ENCODE measurements around the gene DLG2. TPM values are rescaled to one million over a fixed set of nuclear protein-coding genes. Genes with fewer than 3 reads are reported as not detected.

The DLG2 gene
- total RNA-seq, 1 donor, result 1.1 TPM

DNA sequence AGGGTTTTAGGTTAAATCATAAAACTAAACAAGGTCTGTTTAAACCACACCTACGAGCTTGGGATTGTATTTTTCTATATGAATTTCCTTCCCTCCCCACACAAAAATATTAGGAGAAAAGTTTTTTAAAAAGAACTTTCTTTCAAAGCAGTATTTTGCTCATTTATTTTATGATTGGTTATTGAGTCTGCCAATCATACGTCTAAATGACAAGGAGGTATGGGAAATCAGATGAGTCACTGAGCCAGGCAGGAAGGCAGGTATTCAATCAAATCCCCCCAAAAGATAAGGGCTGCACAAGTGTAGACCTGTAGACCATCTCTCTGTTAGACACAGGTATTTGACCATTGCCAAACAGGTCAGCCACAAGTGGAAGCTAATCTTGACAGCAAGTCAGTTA, 1900.8 kb downstream of the DLG2 start:
- DNase-seq (ENCODE audit: low read depth in 2 of 3, low spot score in 2 of 3), result no peak

DNA sequence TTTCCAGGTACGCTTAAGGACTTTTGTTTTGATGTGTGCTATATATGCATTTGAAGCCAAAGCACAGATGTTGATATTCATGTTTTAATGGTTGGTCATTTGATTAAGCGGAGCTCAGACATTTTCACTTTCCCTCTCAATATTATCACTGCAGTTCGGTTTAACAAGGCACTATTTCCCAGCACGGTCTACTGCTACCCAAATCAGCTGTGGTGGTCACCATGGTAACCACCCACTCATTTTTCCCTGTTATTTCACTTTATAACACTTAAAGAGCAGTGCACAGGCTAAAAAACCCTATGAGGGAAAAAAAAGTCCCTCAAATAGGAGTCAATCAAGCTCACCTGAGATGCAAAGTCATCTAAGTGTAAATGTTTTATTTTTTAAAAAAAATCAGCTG, 1901.4 kb downstream of the DLG2 start:
- no peak for DNase-seq (ENCODE audit: low read depth in 2 of 3, low spot score in 2 of 3)

DNA sequence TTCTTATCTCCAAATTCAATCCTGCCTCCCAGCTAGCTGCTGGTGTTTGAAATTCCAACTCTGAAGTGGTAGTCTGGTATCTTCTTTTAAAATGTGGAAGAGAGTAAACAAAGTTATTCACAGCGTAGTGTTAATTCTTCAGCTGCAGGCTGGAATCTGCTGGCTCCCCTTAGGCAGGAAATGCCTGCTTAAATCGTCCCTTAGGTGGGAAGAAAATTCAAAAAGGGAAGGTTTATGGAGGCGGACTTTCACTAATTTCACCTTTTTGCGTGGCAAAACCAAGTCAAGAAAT, 1901.9 kb downstream of the DLG2 start:
- no peak for DNase-seq (ENCODE audit: low read depth in 2 of 3, low spot score in 2 of 3)

DNA sequence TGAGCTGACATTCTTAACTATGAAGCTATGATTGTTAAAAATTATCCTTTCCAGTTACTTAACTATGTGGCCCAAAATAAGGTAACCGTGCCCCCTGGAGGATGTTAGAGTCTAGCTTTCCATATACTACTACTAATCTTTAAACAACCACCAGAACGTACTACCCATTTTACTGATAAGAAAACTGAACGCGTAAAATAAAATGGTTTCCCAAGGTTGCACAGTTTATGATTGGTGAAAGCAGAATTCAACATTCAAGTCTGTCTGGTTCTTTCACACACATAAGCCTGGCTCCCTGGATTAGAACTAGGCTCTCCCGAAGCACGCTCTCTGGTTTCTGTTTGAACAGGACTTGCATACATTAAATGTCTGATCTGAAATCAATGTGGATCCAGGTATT, 1903.1 kb downstream of the DLG2 start:
- peak in 2 of 3 donors; percentile 33 to 61 for DNase-seq (ENCODE audit: low read depth in 2 of 3, low spot score in 2 of 3)

DNA sequence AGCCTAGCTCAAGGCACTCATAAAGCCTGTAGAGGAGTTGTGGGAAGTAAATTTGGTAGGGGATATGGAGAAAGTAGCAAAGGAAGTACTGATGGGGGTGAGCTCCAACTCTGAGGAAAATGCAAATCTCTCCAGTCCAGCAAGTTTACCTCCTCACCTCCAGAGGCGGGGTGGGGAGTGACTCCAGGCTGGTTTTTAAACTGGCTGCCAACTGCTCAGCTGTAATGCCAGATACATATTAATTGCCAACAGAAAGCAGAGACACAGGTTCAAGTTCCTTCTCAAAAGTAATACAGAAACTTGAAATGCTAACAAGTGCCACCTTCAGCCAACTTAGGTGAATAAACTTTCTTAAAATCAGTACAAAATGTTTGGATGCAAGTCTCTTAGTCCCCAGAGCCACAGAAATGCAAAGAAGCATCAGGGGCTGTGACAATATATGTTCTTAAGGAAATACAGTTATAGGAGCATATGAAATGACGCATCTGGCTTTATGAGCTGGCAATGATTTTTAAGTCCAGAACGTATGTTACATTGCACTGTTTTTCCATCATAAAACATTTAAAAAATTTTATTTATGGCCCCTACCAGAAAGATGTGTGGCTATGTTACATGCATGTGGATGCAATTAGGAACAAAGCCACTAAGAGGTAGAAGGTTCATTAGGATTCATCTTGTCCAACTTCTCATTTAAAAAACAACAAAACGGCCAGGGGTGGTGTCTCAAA, 1904.6 kb downstream of the DLG2 start:
- DNase-seq (ENCODE audit: low read depth in 2 of 3, low spot score in 2 of 3), result no peak

DNA sequence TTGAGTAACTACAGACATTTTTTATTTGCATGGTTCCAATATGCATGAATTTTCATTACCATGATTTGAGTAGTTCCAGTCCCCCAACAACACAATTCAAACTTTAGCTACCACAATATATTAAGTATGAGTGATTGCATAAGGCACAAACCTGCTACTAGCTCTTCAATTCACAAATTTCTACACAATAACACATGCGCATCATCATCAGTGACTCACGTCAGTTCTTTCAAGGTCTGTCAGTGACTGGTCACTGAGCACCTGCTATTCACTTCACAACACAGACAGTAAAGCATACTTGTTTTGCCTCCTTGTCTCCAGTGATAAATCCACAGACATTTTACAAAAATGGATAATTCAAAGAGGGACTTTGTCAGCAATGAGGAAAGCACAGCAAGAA, 1905.9 kb downstream of the DLG2 start:
- no peak for DNase-seq (ENCODE audit: low read depth in 2 of 3, low spot score in 2 of 3)

DNA sequence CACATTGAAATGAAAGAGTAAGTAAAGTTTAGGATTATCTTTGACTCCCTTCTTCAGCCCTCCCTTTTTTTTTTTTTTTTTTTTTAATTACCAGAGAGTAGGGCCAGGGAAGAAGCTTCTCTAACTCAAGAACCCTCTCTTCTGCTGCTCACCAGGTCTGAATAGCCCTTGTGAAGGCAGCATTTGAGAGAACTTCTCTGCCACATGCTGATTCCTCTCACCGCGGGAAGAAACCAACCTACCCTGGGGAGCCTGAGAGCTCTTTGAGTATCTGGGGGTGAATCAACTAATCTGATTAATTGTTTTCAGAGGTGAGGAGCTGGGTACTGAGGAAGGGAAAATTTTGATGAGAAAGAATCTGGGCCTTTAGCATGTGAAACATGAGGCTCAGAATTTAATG, 1906.5 kb downstream of the DLG2 start:
- DNase-seq (ENCODE audit: low read depth in 2 of 3, low spot score in 2 of 3), result no peak

DNA sequence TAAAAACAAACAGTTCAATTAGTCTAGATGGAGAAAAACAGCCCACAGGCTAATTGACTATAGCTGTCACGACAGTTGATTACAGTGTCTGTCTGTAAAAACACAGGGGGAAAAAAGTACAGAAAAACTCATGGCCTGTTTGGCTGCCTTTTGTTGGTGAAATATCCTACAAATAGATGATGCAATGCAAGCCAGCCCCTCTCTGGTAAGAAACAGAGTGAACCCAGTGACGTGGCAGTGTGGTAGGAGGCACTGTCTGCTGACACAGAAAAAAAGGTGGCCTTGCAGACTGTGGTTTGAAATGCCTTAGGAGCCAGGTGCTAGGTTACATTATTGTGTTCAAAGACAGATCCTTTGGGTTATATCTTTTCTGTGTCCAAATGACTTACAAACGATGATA, 1909.6 kb downstream of the DLG2 start:
- no peak for DNase-seq (ENCODE audit: low read depth in 2 of 3, low spot score in 2 of 3)

DNA sequence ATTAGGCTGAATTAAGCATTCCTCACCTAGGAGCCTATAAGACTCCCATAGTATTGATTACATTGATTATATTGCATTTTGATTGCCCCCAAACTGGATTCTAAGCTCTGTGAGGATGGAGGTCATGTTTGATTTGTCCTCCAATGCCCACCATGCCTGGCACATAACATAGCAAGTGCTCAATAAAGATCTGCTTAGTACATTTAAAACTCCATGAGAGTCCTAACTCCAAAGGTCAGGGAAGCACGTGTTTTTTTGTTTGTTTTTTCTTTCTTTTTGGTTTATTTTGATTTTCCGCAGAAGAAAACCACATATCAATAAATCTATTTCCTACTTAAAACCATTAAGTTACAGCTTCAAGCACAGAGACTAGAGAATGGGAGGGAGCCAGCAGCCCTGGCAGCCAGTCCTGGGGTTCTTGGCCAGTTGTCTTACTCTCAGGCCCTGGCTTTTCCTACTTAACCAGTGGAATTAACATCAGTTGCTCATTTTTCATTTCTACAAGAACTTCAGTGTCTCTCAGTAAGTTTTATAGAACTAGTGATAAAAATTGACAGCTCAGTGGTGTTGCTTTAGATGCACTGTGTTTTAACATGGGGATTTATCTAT, 1911.1 kb downstream of the DLG2 start:
- no peak for DNase-seq (ENCODE audit: low read depth in 2 of 3, low spot score in 2 of 3)

DNA sequence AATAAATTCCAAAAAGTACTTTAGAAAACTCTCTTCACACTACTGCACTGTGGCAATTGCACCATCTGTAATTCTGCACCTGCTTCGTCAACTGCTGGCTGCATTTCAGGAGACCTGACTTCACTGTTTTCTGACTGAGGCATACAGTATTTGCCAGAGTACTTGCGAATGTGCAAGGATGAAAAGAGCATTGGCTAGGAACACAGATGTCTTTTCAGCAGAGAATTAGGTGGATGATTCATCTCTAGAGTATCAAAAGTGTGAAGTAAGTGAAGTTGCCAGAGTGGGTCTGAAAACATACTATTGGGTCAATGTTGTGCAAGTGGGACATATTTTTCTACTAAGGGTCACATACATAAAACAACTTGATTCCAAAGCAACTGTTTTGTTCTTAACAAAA, 1913.4 kb downstream of the DLG2 start:
- DNase-seq (ENCODE audit: low read depth in 2 of 3, low spot score in 2 of 3), result no peak

DNA sequence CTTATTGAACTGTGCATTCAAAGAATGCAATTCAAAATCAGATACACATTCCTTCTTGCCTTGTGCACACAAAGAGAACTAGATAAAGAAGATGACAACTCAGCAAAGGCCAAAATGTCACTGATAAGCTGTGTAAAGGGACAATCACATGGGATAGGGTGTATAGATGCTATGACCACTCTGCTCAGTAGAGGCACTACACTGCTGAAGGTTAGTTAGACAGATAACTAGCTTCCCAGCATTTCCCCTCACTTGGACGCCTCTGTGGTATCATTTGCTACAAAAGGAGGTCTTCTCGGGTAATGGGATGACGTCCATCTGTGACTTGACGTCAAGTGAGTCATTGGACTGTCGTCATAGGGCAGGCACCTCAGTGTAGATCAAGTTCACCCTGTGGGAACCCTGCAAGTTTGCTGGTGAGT, 1916.0 kb downstream of the DLG2 start:
- no peak for DNase-seq (ENCODE audit: low read depth in 2 of 3, low spot score in 2 of 3)

DNA sequence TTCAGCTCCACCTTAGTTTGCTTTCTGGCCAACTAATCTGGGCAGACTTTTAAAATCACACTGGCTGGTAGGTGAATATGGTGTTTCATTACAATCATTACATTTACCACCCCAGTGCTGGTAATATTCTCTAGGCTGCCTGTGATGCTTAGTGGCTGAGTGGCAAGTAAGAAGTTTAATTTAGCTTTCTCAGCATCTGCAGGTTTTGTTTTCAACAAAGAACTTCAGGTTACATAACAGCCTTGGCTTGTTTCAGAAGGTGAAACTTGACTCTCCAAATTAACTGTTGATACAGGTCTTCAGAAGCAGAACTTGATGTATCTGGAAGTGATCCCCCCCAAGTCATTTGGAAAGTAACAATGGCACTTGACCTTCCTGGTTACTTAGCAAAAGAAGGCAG, 1917.7 kb downstream of the DLG2 start:
- DNase-seq (ENCODE audit: low read depth in 2 of 3, low spot score in 2 of 3), result no peak

DNA sequence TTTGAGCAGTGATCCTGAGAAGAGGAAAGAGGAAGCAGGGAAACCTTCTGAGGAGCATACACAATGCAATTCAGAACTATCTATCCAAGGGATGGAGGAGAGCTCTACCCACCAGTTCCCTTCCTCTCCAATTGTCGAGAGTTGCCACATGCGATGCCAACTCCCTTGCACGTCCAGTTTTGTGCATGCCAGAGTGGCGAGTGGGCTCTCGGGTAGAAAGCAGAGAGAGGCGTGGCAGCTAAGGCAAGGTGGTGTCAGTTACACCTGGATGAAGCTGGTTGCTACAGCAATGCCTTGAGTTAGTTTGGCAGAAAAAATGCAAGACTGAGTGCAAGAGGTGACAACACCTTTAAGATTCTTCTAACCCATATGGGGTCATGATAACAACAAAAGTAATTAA, 1920.6 kb downstream of the DLG2 start:
- no peak for DNase-seq (ENCODE audit: low read depth in 2 of 3, low spot score in 2 of 3)

DNA sequence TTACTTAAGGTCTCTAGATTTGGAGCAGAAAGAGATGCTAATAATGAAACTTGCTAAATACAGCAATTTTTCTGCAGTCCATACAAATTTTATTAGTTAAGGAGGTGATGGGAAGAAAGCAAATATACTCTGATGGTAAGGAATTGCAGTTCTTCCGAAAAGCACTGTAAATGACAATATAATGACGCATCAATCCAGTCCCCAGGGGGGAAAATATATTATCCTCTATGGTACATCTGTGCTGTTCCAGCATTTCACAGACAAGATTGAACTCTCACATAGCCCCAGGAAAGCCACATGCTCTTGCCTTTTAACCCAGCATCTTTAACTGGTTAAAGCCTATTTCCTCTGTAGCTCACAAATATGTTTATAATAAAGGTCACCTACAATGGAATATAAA, 1924.3 kb downstream of the DLG2 start:
- no peak for DNase-seq (ENCODE audit: low read depth in 2 of 3, low spot score in 2 of 3)

DNA sequence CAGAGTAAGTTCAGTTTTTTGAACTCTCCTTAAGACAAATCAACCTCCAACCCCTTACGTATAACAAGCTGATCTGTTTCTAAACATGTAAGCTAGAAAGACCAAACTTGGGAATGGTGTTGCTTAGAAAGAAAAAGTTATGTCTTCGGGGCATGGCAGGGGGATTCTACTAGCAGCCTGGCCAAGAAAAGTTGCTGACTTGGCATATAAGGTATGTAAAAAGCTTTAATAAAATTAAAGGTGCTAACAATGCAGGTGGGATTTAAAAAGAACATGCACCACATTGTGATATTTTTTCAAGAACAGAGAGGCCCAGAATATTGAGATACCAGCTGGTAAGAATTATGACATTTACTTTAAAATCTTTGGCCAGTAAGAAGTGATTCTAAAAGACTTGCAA, 1929.6 kb downstream of the DLG2 start:
- DNase-seq (ENCODE audit: low read depth in 2 of 3, low spot score in 2 of 3), result no peak

DNA sequence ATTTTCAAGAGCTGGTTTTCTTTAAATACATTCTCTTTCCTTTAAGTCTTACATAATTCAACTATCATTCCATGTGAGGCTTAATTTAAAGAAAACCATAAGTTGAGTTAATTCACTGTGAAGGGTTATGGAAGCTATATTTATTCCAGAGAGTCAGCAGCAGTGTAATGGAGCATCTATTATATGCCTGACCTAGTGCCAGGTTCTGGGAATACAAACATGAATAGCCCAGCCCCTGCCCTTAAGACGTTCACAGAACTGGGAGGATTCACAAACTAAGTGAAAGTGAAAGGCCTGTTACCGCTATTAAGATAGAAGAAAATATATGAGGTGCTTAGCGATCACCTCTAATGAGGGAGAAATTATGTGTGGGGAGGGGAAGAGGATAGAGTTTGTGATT, 1932.1 kb downstream of the DLG2 start:
- DNase-seq (ENCODE audit: low read depth in 2 of 3, low spot score in 2 of 3), result no peak

DNA sequence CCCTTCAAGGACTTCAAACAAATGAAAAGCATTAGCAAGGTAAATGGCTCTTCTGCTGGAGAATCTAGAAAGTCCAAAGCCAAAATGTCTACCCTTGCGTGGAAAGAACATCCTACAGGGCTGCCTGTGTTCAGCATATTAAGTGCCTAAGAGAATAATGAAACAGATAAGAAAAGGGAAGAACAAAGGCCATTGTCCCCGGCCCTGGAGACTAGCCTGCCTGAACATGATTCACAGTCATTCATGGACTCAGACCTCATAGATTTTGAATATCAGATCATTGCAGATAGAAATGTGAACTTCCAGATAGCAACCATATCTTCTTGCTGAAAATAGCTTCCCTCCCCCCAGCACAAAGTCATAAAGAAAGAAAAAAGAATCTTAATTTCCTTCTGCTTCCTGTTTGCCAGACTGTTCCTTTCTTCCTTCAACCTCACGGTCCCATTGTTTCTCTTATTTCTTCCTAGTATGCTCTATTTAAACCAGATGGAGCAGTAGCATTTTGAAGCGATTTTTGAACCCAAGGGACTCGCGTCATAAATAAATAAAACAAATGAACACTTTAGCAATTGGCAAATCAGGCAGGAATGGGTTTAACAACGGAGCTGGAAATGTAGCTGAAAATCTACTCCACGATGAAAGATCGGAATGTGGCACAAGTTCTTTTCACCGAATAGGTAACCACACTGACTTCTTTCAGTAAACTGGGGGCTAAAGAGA, 1932.8 kb downstream of the DLG2 start:
- DNase-seq (ENCODE audit: low read depth in 2 of 3, low spot score in 2 of 3), result no peak

DNA sequence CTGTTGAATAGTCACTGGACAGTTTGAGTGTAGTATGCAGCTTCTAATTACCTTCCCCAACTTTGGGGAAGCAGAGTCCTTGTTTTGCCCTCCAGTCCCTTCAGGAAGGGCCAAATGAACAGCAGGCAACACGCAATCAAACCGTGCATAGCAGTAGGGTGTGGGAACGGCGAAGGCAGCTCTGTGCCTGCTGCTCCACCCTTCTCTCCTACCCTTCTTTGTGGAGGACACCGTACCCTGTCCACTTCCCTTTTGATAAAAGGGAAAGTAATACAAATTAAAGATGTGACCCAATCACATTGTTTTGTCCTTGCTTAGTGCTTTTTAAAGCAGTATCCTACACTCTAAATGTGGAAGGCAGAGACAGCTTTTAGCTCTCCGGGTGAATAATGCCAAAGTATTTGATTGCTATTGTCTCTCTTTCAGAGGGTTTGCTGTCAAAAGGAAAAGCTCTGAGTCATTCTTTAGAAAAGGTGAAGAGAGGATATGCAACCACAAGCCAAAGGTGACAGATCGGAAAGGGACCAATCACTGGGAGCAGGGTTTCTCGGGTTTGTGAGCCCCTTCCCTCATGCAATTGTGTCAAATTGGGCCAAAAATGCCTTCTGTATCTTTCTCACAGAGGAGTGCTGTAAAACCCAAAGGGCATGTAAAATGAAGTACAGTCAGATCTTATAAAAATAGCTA, 1933.7 kb downstream of the DLG2 start:
- no peak for DNase-seq (ENCODE audit: low read depth in 2 of 3, low spot score in 2 of 3)

DNA sequence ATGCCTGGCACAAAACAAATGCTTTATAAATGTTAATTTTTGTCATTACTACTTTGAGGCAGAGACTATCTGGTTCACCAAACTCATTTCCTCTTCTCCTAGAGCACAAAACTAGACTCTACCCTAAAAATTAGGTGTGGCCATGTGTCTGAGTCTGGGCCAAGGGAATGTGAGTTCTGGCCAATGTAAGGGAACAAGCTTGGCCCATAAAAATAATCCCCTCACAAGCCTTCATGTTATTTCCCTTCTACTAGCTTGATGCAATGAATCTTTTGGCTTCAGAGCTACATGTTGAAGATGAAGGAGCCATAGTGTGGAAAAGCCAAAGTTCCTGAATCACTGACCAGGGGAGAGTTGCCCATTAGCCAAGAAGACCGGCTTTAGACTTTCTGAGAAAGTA, 1934.5 kb downstream of the DLG2 start:
- DNase-seq (ENCODE audit: low read depth in 2 of 3, low spot score in 2 of 3), result no peak

DNA sequence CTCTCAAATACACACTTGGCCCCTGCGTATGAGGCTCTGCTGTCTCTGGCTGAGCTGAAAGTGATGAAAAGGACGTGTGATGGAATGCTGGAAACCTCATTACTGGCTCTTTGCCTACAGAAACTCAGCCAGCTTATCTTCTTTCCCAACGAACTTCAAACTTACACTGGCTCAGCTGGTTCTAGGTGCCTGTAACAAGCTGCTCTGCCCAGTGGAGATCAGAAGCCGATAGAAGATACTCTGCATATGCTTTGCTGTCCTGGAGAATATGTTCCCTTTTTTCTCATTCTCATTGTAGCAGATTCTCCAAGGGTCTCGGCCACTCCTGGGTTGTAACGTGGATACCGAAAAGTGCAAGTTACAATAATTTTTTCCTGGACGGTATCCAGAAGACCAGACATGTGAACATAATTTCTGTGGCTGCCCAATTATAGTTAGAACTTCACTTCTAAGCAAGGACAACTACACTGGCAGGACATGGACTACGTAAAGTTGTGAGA, 1935.6 kb downstream of the DLG2 start:
- DNase-seq (ENCODE audit: low read depth in 2 of 3, low spot score in 2 of 3), result no peak

DNA sequence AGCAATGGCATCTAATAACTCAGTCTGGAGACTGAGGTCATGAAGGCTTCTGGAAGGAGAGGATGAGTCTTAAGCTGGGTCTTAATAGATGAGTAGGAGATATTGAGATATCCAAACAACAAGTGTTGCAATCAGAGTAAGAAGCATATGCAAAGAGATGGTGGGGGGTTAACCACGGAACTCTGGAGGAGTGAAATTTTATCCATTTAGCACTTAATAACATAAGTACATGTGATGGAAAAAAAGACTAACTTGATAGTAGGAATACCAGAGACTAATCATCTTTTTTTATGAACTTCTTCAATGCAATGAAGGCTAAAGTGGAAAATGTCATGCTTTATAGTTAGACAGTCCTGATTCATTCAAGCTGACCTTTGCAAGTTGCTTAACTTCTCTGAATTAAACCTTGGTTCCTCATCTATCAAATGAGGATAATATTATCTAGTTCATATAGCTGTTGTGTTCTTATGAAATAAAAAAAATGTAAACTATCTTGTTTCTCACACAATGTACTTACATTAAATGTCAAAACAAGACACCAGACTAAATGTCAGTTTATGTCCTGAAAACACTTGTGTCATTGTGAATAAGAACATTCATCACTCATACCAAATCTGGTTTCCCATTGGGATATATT, 1937.9 kb downstream of the DLG2 start:
- DNase-seq (ENCODE audit: low read depth in 2 of 3, low spot score in 2 of 3), result no peak
